Globus pallidus (tissue), 1 donor: ENCODE measurements around the gene SRPK3.

Source experiments
- DNase-seq: peaks from one replicate; pipeline ENCODE4 v3.0.0-alpha.2; 2015; ENCODE audit warnings: low spot score

The SRPK3 gene

GRCh38 chrX:153770601-153771414, 10.0 kb upstream of the SRPK3 start:
- DNase-seq = no peak

- no peak for DNase-seq
Observed at GRCh38 chrX:153771415-153772315, 9.2 kb upstream of the SRPK3 start.

GRCh38 chrX:153772316-153773217, 8.3 kb upstream of the SRPK3 start:
- no peak for DNase-seq

- no peak for DNase-seq
Observed at GRCh38 chrX:153773218-153773611, 7.6 kb upstream of the SRPK3 start.

- DNase-seq = no peak
Observed at GRCh38 chrX:153773741-153774575, 6.9 kb upstream of the SRPK3 start.

GRCh38 chrX:153774576-153775292, 6.1 kb upstream of the SRPK3 start:
- no peak for DNase-seq

GRCh38 chrX:153775293-153776119, 5.3 kb upstream of the SRPK3 start:
- no peak for DNase-seq

GRCh38 chrX:153776120-153776599, 4.7 kb upstream of the SRPK3 start:
- no peak for DNase-seq

GRCh38 chrX:153776611-153777045, 4.2 kb upstream of the SRPK3 start:
- no peak for DNase-seq

GRCh38 chrX:153777261-153778090, 3.4 kb upstream of the SRPK3 start:
- no peak for DNase-seq

- DNase-seq = no peak
Observed at GRCh38 chrX:153778181-153778580, 2.7 kb upstream of the SRPK3 start.

GRCh38 chrX:153778684-153779101, 2.1 kb upstream of the SRPK3 start:
- no peak for DNase-seq

GRCh38 chrX:153779891-153780677, 757 bp upstream of the SRPK3 start:
- no peak for DNase-seq

- no peak for DNase-seq
Observed at GRCh38 chrX:153781428-153782047, 697 bp downstream of the SRPK3 start.

- no peak for DNase-seq
Observed at GRCh38 chrX:153782313-153782712, 1.5 kb downstream of the SRPK3 start.

GRCh38 chrX:153782871-153783270, 2.0 kb downstream of the SRPK3 start:
- DNase-seq = no peak

GRCh38 chrX:153783378-153784013, 2.7 kb downstream of the SRPK3 start:
- no peak for DNase-seq
